ENCODE measurements around the gene BCL7A.

BCL7A gene

GRCh38 chr12:122106843-122107242, 85.2 kb downstream of the BCL7A start:
- Histone ChIP-seq H3K36me3 (ENCODE audit: control insufficient read depth, insufficient read depth, low read length) (no peaks in the 10 kb centered on the region), H3K4me3 (replicated peaks; ENCODE audit: low read depth, low read length) (no peak overlapping the region), H3K27me3 (replicated peaks; ENCODE audit: control insufficient read depth, insufficient read depth, low read length) (no peaks in the 10 kb centered on the region)
- TF ChIP-seq, protein P1, sequence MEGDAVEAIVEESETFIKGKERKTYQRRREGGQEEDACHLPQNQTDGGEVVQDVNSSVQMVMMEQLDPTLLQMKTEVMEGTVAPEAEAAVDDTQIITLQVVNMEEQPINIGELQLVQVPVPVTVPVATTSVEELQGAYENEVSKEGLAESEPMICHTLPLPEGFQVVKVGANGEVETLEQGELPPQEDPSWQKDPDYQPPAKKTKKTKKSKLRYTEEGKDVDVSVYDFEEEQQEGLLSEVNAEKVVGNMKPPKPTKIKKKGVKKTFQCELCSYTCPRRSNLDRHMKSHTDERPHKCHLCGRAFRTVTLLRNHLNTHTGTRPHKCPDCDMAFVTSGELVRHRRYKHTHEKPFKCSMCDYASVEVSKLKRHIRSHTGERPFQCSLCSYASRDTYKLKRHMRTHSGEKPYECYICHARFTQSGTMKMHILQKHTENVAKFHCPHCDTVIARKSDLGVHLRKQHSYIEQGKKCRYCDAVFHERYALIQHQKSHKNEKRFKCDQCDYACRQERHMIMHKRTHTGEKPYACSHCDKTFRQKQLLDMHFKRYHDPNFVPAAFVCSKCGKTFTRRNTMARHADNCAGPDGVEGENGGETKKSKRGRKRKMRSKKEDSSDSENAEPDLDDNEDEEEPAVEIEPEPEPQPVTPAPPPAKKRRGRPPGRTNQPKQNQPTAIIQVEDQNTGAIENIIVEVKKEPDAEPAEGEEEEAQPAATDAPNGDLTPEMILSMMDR (IDR thresholded peaks at IDR 0.05; ENCODE audit: insufficient read depth, low read length, poor library complexity, severe bottlenecking) = no peak
- no peak for DNase-seq (ENCODE audit: extremely low read depth, insufficient read length)

GRCh38 chr12:122107261-122107660, 85.6 kb downstream of the BCL7A start:
- no peak for DNase-seq (ENCODE audit: extremely low read depth, insufficient read length)
- TF ChIP-seq, protein P1 (IDR thresholded peaks at IDR 0.05; ENCODE audit: insufficient read depth, low read length, poor library complexity, severe bottlenecking) = no peak
- H3K27me3 ChIP-seq (replicated peaks; ENCODE audit: control insufficient read depth, insufficient read depth, low read length) = no peaks in the 10 kb centered on the region
- no peak overlapping the region for H3K4me3 ChIP-seq (replicated peaks; ENCODE audit: low read depth, low read length)
- no peaks in the 10 kb centered on the region for H3K36me3 ChIP-seq (ENCODE audit: control insufficient read depth, insufficient read depth, low read length)

DNA sequence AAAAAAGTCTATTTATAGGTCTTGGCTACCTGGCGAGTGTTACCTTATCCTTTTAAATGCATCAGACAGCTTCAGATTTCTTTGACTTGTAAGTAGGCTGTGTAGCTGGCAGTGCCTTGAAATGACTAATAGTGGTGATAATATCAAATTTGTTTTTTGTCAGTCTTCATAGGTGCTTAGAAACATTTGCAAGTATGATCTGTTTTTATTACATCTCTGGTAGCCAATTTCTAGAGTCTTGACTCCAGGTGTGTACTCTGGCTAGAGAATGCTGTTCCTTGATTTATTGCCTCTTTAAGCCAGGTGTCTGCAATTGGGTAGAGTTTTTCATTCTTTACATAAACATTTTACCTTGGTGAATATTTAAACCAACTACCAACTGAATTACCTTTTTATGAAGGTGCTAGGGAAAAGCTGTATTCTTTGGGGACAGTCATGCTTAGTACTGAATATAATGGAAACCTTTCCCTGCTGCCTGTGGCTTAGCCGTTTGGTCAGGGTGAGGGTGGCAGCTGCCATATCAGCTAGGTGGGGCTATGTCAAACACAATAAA, 89.5 kb downstream of the BCL7A start:
- DNase-seq (ENCODE audit: extremely low read depth, insufficient read length) = no peak
- Histone ChIP-seq H3K36me3 (ENCODE audit: control insufficient read depth, insufficient read depth, low read length) (no peaks in the 10 kb centered on the region), H3K4me3 (replicated peaks; ENCODE audit: low read depth, low read length) (no peak overlapping the region), H3K27me3 (replicated peaks; ENCODE audit: control insufficient read depth, insufficient read depth, low read length) (no peaks in the 10 kb centered on the region)
- TF ChIP-seq, protein P1 (IDR thresholded peaks at IDR 0.05; ENCODE audit: insufficient read depth, low read length, poor library complexity, severe bottlenecking) = no peak
